Breast epithelium (tissue), 3 donors: ENCODE results near the gene CCBE1.

Experiments
- CTCF ChIP-seq, 3 donors: fragments of 450-650 bp; IDR thresholded peaks; one replicate each; pipeline ENCODE4 v1.5.1; 2016 to 2017; ENCODE audit warnings: antibody characterized with exemption in 3 of 3, mild to moderate bottlenecking in 3 of 3, moderate library complexity in 3 of 3
- POLR2A ChIP-seq: fragments of 450-650 bp; IDR thresholded peaks from one replicate; pipeline ENCODE4 v1.6.1; 2016; ENCODE audit warnings: antibody characterized with exemption, mild to moderate bottlenecking, moderate library complexity
- POLR2AphosphoS5 ChIP-seq, 3 donors: sonication (generic); formaldehyde crosslinking; IDR thresholded peaks; one replicate each; pipeline ENCODE4 v1.6.1; 2017; ENCODE audit warnings: antibody characterized with exemption in 3 of 3

- no peak for TF ChIP-seq CTCF (IDR thresholded peaks at IDR 0.05)
- TF ChIP-seq POLR2A: no peak
- no peak for TF ChIP-seq POLR2AphosphoS5 (IDR thresholded peaks at IDR 0.05)
Measured at GRCh38 chr18:59484131-59484530, 213.1 kb downstream of the CCBE1 start.
